Measurements from ENCODE around the gene GZMM.
A peak's percentile ranks its signal among the peaks of the same experiment; 100 is the strongest.

The GZMM gene

DNA sequence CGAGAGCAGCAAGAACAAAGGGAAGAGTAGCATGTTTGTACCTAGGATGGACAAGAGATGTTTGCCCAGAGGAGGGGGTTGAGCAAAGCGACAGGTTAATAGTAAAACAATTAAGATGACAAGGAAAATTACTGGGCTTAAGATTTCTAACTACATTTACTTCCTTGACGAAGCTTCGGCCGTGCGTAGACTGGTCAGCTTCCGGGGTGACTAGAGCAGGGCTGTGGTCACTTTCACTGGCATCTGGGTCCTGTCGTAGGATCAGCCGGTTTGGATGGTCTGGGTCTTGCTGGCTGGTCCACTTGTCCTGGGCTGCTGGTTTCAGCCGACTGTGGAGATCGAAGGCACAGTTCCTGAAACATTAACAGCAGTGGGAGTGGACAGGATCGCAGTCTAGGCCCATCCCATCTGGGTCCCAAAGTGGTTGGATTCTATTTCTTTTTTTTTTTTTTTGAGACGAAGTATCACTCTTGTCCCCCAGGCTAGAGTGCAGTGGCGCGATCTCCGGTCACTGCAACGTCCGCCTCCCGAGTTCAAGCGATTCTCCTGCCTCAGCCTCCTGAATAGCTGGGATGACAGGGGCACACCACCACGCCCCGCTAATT, 23.5 kb downstream of the GZMM start:
- no peak for DNase-seq

DNA sequence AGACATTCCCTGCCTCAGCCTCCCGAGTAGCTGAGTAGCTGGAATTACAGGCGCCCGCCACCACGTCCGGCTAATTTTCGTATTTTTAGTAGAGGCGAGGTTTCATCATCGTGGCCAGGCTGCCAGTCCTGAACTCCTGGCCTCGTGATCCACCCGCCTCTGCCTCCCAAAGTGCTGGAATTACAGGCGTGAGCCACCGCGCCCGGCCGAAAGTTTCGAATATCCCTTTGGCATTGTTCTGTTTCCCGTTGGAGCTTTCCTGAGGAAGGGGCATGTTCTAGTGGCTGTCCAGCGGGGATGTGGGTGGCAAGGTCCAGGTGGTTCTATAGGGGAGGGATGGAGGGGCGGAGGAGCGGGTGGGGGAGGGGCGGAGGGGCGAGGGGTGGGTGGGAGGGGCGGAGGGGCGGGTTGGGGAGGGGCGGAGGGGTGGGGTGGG, 26.4 kb downstream of the GZMM start:
- DNase-seq: no peak

GRCh38 chr19:570937-571565, 27.2 kb downstream of the GZMM start:
- no peak for DNase-seq

GRCh38 chr19:571566-571974, 27.7 kb downstream of the GZMM start:
- no peak for DNase-seq

DNA sequence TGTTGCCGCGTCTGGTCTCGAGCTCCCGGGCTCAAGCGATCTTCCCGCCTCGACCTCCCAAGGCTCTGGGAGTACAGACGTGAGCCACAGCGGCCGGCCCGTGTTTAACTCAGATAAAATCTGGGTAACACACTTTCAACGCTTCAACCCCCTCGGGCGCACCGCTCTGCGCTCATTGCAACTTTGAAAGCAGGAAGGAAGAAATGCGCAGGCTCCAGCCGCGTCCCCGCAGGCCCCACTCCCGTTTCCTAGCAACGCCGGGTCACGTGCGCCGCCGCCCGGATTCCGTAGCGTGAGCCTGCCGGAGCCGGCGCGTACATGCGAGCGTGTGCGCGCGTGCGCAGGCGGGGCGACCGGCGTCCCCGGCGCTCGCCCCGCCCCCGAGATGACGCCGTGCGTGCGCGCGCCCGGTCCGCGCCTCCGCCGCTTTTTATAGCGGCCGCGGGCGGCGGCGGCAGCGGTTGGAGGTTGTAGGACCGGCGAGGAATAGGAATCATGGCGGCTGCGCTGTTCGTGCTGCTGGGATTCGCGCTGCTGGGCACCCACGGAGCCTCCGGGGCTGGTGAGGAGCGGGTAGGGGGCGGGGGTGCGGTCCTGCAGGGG, 28.4 kb downstream of the GZMM start, which contains the start of gene BSG:
TSS of gene BSG (plus strand) at position 457 of the 603 bp plus-strand sequence. CDS start at position 496, 39 bp downstream.
- peak; percentile 98 for DNase-seq

GRCh38 chr19:572743-573518, 29.1 kb downstream of the GZMM start:
- peak; percentile 59 for DNase-seq

DNA sequence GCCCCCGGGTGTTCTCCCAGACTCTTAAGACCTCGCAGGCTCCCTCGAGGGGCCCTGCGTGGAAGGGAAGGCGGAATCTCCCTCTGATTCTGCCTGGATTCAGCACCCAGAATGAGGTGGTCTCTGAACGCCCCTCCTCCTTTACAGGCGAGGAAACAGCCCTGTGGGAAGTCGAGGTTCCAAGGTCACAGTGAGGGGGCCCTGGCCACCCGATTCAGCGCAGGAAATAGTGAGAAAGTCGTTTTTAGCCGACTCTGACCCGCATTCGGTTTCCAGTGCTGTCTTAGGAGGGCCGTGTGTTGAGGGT, 29.6 kb downstream of the GZMM start:
- no peak for DNase-seq

GRCh38 chr19:574658-575526, 31.0 kb downstream of the GZMM start:
- no peak for DNase-seq

DNA sequence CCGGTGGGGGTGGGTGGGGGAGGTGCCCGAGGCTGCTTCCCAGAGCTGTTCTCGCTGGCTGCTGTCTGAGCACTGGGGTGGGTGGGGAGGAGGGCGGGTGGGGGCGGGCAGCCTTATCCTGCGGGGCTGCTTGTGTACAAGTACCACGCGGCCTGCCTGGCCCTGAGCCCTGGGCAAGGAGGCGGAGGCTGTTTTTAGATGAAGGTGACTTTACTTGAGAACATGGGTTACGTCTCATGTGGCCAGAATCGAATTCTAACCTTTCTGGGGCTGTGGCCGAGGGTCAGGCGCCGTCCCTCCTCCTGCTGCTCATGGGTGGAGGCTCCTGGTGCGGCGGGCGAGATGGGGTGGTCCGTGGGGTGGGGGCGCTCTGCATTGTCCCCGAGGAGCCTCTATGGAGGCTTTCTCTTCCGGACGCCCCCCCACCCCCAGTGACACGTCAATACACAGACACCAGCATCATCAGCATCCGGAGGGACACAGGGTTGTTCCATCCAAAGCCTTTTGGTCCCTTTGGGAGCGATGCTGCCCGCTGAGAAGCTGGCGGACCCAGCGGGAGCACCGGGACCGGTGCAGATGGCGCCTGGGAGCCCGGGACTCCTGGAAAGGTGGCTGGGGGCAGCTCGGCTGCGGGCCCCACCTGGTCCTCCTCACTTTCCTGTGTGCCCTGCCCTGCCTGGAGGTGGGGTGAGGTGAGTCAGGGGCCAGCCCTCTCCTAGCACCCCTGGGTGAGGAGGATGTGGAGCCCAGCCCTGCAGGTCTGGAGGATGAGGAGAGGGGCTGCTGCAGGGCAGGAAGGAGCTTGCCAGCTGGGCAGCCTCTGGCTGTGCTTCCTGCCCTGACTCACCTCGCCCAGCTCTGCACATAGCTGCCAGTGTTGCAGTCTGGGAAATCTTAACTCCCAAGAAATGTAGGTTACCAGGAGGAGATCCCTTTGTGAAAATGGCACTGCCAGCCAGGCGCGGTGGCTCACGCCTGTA, 32.0 kb downstream of the GZMM start:
- no peak for DNase-seq

DNA sequence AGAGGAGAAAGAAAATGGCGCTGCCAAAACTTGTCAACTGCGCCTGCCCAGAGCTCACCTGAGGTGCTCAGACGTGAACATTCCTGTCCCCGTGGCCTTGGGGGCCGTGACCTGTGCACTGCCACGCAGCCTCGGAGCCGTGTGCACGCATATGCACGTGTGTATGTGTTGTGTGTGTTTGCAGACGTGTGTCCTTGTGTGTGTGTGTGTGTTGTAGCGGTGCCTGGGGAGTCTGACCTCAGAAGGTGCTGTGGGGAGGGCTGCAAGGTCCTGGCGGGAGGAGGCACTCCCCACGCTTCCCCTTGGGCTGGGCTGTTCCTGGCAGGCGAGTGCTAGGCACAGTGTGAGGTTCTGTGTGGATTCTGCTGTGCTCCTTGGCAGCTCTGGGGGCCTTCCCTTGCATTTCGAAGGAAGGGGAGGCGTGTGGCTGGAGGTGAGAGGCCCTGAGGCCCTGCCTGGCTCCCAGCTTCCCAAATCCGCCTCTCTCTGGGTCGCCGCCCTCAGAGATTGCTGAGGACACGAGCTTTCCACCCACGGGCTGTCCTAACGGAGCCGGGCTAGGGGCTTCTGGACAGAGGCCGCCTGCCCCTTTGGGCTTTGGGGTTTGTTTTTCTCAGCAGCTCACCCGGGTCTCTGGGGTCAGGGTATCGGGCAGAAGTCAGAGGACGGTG, 33.0 kb downstream of the GZMM start:
- DNase-seq: no peak

DNA sequence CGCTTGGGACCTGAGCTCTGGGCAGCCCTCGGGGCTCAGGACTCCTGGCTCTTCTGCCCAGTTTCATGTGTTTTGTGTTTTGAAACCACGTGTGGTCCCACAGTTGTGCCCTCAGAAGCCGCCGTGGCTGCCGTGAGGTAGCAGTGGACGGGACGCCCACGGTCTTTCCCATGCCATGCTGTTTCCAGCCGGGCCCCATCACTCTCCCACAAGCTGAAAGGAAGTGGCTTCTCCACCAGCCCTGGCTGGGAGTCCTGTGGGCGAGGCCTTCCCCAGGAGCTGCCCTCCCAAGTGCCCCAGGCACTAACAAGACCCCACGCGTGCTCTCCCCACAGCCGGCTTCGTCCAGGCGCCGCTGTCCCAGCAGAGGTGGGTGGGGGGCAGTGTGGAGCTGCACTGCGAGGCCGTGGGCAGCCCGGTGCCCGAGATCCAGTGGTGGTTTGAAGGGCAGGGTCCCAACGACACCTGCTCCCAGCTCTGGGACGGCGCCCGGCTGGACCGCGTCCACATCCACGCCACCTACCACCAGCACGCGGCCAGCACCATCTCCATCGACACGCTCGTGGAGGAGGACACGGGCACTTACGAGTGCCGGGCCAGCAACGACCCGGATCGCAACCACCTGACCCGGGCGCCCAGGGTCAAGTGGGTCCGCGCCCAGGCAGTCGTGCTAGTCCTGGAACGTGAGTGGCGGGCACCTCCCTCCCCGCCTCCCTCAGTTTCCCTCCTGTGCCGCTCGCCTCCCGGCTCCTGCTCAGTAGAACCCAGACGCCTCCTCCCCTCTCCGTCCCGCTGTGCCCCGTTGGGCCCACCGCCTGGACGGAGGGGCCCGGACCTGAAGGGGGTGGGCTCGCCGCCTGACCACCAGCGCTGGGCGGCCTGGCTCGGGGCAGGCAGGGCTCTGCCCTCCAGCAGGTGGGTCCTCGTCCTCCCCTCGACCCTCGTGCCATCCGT, 33.9 kb downstream of the GZMM start:
- DNase-seq: no peak

- DNase-seq: no peak
Observed at GRCh38 chr19:579111-579841, 35.4 kb downstream of the GZMM start.

DNA sequence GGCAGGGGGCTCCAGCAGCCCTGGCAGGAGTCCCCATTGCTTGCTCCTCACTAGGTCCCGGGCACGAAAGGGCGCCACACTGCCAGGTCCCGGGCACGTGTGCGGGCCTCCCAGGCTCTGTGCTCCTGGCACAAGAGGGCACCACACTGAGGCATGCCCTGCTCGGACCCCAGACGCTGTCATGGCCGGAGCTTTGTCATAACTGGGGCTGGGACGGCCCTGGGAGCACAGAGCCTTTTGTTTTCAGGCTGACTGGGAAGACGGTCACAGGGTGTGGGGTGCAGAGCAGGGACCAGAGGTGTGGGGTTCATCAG, 35.9 kb downstream of the GZMM start:
- DNase-seq: no peak

GRCh38 chr19:580274-580835, 36.5 kb downstream of the GZMM start:
- DNase-seq: no peak

DNA sequence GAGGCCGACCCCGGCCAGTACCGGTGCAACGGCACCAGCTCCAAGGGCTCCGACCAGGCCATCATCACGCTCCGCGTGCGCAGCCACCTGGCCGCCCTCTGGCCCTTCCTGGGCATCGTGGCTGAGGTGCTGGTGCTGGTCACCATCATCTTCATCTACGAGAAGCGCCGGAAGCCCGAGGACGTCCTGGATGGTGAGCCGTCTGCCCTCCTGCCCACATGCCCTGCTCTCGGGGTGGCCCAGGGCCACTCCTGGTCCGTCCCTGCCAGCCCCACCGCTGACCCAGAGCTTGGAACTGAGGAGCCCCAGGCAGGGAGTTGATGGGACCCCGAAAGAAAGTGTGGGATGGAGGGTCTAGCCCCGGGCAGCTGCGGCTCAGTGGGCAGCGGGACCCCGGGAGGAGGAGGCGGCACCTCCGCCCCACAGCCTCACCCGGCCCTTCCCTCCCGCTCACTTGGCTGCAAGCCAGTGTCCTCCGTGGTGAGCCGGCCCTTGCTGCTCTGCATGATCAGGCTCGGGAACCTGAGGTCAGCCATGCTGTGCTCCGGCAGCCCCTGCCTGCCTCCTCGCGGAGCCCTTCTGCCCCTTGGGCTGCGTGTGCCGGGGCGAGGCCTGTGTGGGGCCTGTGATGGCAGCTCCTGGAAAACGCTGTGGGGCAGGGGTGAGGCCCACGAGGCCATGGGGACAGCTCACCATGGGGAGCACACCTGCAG, 37.7 kb downstream of the GZMM start:
- DNase-seq: no peak

DNA sequence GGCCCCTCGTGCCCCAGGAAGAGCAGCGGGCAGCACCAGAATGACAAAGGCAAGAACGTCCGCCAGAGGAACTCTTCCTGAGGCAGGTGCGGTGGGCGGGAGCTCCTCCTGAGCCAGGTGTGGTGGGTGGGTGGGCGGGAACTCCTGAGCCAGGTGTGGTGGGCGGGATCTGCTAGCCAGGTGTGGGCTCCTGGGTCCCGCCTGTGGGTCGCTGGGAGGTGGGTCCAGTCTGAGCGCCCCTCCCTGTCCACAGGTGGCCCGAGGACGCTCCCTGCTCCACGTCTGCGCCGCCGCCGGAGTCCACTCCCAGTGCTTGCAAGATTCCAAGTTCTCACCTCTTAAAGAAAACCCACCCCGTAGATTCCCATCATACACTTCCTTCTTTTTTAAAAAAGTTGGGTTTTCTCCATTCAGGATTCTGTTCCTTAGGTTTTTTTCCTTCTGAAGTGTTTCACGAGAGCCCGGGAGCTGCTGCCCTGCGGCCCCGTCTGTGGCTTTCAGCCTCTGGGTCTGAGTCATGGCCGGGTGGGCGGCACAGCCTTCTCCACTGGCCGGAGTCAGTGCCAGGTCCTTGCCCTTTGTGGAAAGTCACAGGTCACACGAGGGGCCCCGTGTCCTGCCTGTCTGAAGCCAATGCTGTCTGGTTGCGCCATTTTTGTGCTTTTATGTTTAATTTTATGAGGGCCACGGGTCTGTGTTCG, 38.8 kb downstream of the GZMM start:
- no peak for DNase-seq

GRCh38 chr19:583198-583967, 39.5 kb downstream of the GZMM start:
- no peak for DNase-seq

All from NCI-H1092 (cell line).